ENCODE results near the gene INF2. TPM values are rescaled to one million over a fixed set of nuclear protein-coding genes. Genes with fewer than 3 reads are reported as not detected.

Gene INF2
- total and polyA plus RNA-seq, 2 donors (not counting 3 experiments of a cell fraction or from before 2014, with no cell fraction given), result 55.3 to 124 TPM

Small RNA genes within 50 kb of the gene (microRNA-seq; reads per million reads assigned to microRNA genes)
- not detected for gene MIR4710 (ENCODE audit: borderline number of aligned reads, borderline replicate concordance)

Small RNA genes within 50 kb of the gene (small RNA-seq; reads per million reads assigned to genes)
- not detected for gene MIR4710 (ENCODE audit: insufficient read depth, insufficient read length, low read depth, low replicate concordance)

Other genes starting within 250 kb of the INF2 start
- not detected in 2 replicates for gene C14orf180, start 109.9 kb upstream of the INF2 start, total RNA-seq
- not detected in 2 replicates for gene C14orf180, start 109.9 kb upstream of the INF2 start, polyA plus RNA-seq
- not detected in 2 replicates for gene TMEM179, start 84.8 kb upstream of the INF2 start, total RNA-seq
- 0.10 and 0.14 TPM in 2 replicates for gene TMEM179, start 84.8 kb upstream of the INF2 start, polyA plus RNA-seq
- 1.9 and 2.7 TPM in 2 replicates for gene ADSS1, start 34.6 kb downstream of the INF2 start, total RNA-seq
- gene ADSS1, start 34.6 kb downstream of the INF2 start, polyA plus RNA-seq, result 1.3 and 1.9 TPM in 2 replicates
- 92.7 and 101 TPM in 2 replicates for gene SIVA1, start 63.5 kb downstream of the INF2 start, total RNA-seq
- 299 and 364 TPM in 2 replicates for gene SIVA1, start 63.5 kb downstream of the INF2 start, polyA plus RNA-seq
- gene AKT1, start 106.1 kb downstream of the INF2 start, total RNA-seq, result 172 and 191 TPM in 2 replicates
- gene AKT1, start 106.1 kb downstream of the INF2 start, polyA plus RNA-seq, result 177 and 186 TPM in 2 replicates
- gene ZBTB42, start 111.5 kb downstream of the INF2 start, total RNA-seq, result 3.8 and 4.0 TPM in 2 replicates
- gene ZBTB42, start 111.5 kb downstream of the INF2 start, polyA plus RNA-seq, result 3.1 and 3.8 TPM in 2 replicates
- gene CEP170B, start 175.7 kb downstream of the INF2 start, total RNA-seq, result 35.0 and 38.6 TPM in 2 replicates
- gene CEP170B, start 175.7 kb downstream of the INF2 start, polyA plus RNA-seq, result 13.9 and 16.7 TPM in 2 replicates
- 0.05 and 0.11 TPM in 2 replicates for gene PLD4, start 235.3 kb downstream of the INF2 start, total RNA-seq
- gene PLD4, start 235.3 kb downstream of the INF2 start, polyA plus RNA-seq, result 0.01 and 0.03 TPM in 2 replicates

Data from endothelial cell of umbilical vein (primary cell).